ENCODE measurements around the gene TUBB2A. TPM values are rescaled to one million over a fixed set of nuclear protein-coding genes. Genes with fewer than 3 reads are reported as not detected.
A peak's percentile ranks its signal among the peaks of the same experiment; 100 is the strongest.

The TUBB2A gene
- total and polyA plus RNA-seq, 2 of the 4 experiments (the other 2 are of a cell fraction) = 164 to 264 TPM

DNA sequence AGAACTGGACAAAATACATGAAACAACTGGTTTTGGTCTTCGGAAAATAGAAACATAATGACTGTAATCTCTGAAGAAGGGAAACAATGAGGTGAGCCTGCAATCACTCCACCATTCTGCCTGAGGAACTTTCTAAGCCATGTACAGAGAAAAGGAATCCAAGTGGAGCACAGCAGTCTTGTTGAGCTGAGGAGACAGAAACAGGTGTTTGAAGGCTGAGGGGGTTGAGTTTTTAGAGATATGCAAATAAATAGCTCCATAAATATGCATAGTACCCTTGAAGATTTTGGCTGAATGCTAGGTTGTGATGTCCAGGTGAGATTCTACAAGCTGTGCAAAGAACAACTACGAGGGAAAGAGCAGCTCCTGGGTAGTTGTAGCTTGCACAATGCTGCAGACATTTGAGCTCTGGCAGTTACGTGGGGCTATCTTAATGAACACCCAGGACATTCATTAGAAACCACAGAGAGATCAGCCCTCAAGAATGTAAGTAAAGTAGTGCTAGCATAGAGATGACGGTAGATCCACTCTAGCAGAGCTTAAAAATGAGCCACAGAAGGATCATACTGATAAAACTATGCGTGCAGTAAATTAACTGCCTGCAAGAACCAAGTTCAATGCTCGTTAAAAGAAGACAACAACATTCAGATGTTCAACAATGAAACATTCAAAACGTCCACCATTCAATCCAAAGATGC, 45.8 kb upstream of the TUBB2A start:
- H3K4ac ChIP-seq (ENCODE audit: low read depth, low read length) = no peak overlapping the region
- no peak overlapping the region for H4K5ac ChIP-seq (ENCODE audit: low read depth, low read length)
- ATAC-seq (ENCODE audit: low read depth) (peak; percentile 71), DNase-seq (peak; percentile 81)
- no peak overlapping the region for H4K91ac ChIP-seq (ENCODE audit: insufficient read depth, low read depth, low read length)
- H3K23ac ChIP-seq (ENCODE audit: low read depth, low read length) = no peak overlapping the region
- H2AK5ac ChIP-seq (ENCODE audit: low read depth, low read length) = no peak overlapping the region
- H2BK20ac ChIP-seq (ENCODE audit: low read depth, low read length) = no peak overlapping the region
- H4K8ac ChIP-seq (ENCODE audit: low read depth in 2 of 2, low read length in 2 of 2) = no peak overlapping the region
- peak overlapping the region; percentile 8; the same call in 1 of the 2 replicates for H3K4me2 ChIP-seq (ENCODE audit: low read depth, low read length)
- peaks cover 6% of the 10 kb centered on the region for H3K9me1 ChIP-seq (ENCODE audit: insufficient read depth, low read length)
- no peaks in the 10 kb centered on the region for H3K9me3 ChIP-seq (ENCODE audit: control insufficient read depth, insufficient read depth, low read length)
- no peak overlapping the region for H2AFZ ChIP-seq (replicated peaks; ENCODE audit: low read length, poor library complexity)
- H3K56ac ChIP-seq (ENCODE audit: extremely low read depth, insufficient read depth, low read length) = no peak overlapping the region
- no peaks in the 10 kb centered on the region for H4K20me1 ChIP-seq (ENCODE audit: insufficient read depth, low read length)
- no peak overlapping the region for H3K27ac ChIP-seq (ENCODE audit: insufficient read depth, low read length)
- H3K4me3 ChIP-seq (ENCODE audit: insufficient read depth, low read depth, low read length) = no peak overlapping the region
- 72% methylated on average over 2 of the region's 7 CpGs; no CpG with 5 or more reads in 1 of the 2 experiments for WGBS, 2 experiments (ENCODE audit: extremely low coverage in 2 of 2, insufficient read length in 1 of 2)
- H3K36me3 ChIP-seq (ENCODE audit: control insufficient read depth, insufficient read depth, low read length) = no peaks in the 10 kb centered on the region
- H3K9ac ChIP-seq (ENCODE audit: low read depth, low read length) = no peak overlapping the region
- POLR2A ChIA-PET (ENCODE audit: unreplicated experiment) = no interaction called here
- CTCF ChIA-PET = no interaction called here
- H3K79me1 ChIP-seq (ENCODE audit: low read depth in 1 of 2, low read length in 2 of 2) = no peaks in the 10 kb centered on the region
- dilution Hi-C loops (cut with HindIII; ENCODE audit: low sequenced_read_pairs, unreplicated experiment) = no loop called here
- no peak overlapping the region for H2AK9ac ChIP-seq (replicated peaks; ENCODE audit: low read depth, low read length, poor library complexity)
- H2BK120ac ChIP-seq (ENCODE audit: low read depth, low read length) = no peak overlapping the region
- no peak overlapping the region for H3K14ac ChIP-seq (replicated peaks; ENCODE audit: low read depth, low read length)
- H2BK5ac ChIP-seq (ENCODE audit: low read depth, low read length, poor library complexity, severe bottlenecking) = peak overlapping the region; percentile 55
- TF ChIP-seq CHD1 (IDR thresholded peaks at IDR 0.05; ENCODE audit: low read depth, low read length) (no peak), BHLHE40 (IDR thresholded peaks at IDR 0.05; ENCODE audit: low read depth, low read length) (0 out of 2 replicates have a peak, but pooled peaks have one; percentile 13), CEBPB (IDR thresholded peaks at IDR 0.05; ENCODE audit: low read depth, low read length) (peak; percentile 79), POLR2A (IDR thresholded peaks at IDR 0.05; ENCODE audit: low read depth, low read length) (no peak), RAD21 (IDR thresholded peaks at IDR 0.05; ENCODE audit: low read length) (no peak), MAFK (IDR thresholded peaks at IDR 0.05; ENCODE audit: low read depth, low read length) (no peak), RCOR1 (IDR thresholded peaks at IDR 0.05; ENCODE audit: insufficient replicate concordance, low read length) (no peak)
- no peak overlapping the region for H3K18ac ChIP-seq (ENCODE audit: low read depth, low read length)
- in situ Hi-C loops (cut with MboI; ENCODE audit: low sequenced_read_pairs) = no loop called here
- H2BK15ac ChIP-seq (ENCODE audit: low read depth, low read length) = no peak overlapping the region
- H3K27me3 ChIP-seq (ENCODE audit: control insufficient read depth, insufficient read depth, low read length) = peaks cover 4% of the 10 kb centered on the region; the same call in 1 of the 2 replicates
- BruUV-seq (replicated peaks) = no TSS peak
- H3K4me1 ChIP-seq (ENCODE audit: control insufficient read depth, insufficient read depth, low read length) = peaks cover 6% of the 10 kb centered on the region; the same call in 1 of the 2 replicates
- intact Hi-C loops (cut with micrococcal nuclease) = no loop called here

All from IMR-90 (cell line).